HG03280 (cell line): ENCODE data around the gene NT5DC2.

ENCODE experiments used
- ATAC-seq: cut with Tn5 transposase; IDR thresholded peaks from one replicate; pipeline ENCODE4 v1.9.1; 2021; ENCODE audit warnings: mild to moderate bottlenecking, moderate library complexity; ENCODE audit not compliant: unreplicated experiment

The NT5DC2 gene

DNA sequence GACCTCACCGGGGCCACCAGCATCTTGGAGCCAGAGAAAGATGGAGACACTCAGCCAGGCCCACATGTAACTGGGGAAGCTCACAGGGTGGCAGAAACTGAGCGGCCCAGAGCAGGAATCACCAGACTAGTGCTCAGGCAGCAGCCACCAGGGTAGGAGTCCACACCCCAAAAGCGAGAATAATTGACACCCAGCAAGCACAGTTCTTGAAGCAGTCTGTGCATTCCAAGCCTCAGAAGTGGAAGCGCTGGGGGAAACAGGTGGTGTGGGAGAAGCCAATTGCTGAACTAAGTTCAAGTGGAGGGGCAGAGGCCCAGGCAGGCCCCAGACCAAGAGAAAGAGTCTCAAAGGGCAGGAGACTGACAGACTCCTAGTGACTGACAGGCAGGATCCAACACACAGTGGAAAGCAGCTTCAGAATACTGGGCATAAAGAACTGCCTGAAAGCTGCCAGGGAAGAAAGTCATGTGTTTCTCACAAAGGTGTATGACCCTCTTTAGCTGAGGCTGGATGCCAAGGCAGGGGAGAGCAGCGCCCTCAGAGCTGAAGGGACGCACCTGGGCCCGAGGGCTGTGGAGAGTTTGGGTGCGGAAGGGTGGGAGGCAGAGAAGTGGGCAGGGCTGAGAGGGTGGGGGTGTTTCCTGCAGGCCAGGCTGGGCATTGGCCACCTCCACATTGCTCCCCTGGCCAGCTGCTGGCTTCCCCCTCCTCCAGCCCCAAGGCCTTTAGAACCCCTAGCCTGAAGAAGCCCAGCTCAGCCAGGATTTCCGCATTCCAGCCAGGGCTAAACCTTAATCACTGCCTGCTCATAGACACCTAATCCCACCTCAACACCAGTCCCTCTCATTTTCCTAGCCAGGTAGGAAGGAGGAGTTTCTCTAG, 7.7 kb downstream of the NT5DC2 start:
- no peak for ATAC-seq

DNA sequence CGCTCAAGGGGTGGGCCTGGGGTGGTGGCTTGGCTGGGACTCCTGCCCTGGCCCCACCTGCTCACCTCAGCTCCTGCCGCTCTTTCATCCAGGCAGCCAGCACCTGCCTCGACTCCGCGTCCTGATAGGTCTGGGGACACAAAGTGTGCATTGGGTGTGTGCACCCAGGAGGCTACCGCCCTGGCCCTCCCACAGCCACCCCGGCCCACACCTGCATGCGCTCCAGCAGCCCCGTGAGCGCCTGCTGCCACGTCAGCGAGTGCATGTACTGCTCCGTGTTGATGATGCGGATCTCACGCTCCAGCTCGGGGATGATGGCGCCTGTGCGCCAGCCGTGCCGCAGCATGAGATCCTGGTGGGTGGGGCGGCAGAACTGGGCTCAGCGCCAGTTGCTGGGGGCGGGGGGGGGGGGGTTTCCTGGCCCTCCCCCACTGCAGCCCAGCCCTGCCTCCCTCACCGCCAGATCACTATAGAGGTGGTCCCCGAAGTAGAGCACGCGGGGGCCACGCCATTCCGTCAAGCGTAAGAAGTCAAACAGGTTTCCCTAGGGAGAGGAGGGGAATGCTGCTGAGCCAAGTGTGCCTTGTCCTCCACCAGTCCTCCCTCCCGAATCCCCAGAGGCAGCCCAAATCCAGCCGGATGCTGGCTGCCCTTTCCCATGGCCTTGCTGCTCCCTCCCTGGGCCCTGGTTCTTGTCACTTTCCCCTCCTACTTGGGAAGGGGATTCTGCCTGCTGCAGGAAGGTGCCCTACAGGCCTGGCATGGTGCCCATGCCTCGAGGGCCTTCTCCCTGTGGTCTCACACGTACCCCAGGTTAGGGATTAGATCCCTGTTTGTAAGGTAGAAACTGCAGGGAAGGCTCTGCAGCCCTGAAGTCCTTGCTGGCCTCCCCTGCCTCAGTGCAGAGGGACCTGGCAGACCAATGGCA, 8.6 kb downstream of the NT5DC2 start:
- ATAC-seq = no peak

DNA sequence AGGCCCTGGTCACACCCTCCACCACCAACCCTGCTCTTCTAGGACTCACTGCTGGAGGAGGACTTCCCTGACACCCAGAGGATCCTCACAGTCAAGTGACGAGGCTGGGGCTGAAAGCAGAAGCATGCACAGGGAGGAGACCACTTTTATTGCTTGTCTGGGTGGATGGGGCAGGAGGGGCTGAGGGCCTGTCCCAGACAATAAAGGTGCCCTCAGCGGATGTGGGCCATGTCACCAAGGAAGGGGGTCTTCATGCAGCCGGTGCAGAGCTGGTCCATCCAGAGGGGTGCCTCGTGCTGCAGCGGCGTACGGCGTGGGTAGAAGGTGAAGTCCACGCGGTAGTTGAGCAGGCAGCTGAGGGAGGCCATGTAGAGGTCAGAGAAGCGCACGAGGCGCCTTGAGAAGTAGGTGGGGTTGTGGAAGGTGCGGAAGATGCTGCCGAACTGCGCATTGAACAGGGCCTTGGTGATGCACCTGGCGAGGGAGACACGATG, 9.4 kb downstream of the NT5DC2 start:
- ATAC-seq = no peak

DNA sequence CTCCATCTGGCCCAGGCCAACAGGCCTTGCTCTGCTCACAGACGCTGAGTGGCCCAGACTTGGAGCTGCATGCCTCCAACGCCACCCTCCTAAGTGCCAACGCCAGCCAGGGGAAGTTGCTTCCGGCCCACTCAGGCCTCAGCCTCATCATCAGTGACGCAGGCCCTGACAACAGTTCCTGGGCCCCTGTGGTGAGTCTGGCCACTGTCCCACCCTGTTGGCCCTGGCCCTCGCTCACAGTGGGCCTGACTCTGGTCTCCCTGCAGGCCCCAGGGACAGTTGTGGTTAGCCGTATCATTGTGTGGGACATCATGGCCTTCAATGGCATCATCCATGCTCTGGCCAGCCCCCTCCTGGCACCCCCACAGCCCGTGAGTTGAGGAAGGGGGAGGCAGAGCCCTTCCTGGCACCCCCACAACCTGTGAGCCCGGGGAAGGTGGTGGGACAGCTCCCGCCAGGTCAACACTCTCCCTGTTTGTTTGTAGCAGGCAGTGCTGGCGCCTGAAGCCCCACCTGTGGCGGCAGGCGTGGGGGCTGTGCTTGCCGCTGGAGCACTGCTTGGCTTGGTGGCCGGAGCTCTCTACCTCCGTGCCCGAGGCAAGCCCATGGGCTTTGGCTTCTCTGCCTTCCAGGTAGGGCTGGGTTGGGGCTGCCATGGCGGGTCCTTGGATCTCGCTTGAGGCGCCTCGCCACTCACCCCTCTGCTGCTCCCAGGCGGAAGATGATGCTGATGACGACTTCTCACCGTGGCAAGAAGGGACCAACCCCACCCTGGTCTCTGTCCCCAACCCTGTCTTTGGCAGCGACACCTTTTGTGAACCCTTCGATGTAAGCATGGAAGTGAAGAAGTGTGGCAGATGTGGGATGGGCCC, 10.0 kb downstream of the NT5DC2 start:
- ATAC-seq = no peak

DNA sequence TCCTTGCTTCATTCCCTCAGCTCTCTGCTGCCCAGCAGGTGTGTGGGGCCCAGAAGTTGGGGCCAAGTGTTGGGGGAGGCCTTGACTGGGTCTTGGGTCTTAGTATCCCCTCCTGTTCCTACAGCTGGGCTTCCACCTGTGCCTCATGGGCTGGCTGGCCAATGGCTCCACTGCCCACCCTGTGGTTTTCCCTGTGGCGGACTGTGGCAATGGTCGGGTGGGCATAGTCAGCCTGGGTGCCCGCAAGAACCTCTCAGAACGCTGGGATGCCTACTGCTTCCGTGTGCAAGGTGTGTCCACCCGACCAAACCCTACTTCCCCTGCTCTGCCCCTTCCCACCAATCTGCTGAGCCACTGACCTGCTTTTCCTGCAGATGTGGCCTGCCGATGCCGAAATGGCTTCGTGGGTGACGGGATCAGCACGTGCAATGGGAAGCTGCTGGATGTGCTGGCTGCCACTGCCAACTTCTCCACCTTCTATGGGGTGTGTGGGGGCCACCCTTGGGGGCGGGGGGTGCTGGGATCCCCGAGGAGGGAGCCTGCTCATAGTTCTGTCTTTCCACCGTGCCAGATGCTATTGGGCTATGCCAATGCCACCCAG, 10.9 kb downstream of the NT5DC2 start:
- ATAC-seq = no peak

DNA sequence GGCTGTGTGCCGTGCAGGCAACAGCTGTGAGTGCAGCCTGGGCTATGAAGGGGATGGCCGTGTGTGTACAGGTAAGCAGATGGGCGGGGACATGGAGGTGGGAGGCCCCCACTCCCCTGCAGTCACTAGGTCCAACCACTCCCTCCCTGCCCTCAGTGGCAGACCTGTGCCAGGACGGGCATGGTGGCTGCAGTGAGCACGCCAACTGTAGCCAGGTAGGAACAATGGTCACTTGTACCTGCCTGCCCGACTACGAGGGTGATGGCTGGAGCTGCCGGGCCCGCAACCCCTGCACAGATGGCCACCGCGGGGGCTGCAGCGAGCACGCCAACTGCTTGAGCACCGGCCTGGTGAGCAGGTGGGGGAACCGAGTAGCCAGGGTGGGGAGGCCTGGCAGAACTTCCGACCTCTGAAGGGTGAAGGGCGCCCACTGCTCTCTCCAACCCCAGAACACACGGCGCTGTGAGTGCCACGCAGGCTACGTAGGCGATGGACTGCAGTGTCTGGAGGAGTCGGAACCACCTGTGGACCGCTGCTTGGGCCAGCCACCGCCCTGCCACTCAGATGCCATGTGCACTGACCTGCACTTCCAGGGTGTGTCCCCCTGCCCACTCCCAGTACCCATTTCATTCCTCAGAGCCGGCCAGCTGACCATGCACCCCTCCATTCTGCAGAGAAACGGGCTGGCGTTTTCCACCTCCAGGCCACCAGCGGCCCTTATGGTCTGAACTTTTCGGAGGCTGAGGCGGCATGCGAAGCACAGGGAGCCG, 11.6 kb downstream of the NT5DC2 start:
- ATAC-seq = no peak

DNA sequence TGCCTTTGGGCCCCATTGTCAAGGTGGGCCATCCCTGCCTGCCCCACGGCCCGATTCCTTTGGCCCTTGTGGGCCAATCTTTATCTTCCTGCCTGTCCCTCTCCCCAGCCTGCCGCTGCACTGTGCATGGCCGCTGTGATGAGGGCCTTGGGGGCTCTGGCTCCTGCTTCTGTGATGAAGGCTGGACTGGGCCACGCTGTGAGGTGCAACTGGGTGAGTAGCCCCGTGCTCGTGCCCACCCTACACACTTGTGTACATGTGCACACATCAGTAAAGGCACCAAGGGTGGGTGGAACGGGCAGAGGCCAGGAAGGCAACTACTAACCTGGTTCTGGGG, 12.2 kb downstream of the NT5DC2 start:
- no peak for ATAC-seq

DNA sequence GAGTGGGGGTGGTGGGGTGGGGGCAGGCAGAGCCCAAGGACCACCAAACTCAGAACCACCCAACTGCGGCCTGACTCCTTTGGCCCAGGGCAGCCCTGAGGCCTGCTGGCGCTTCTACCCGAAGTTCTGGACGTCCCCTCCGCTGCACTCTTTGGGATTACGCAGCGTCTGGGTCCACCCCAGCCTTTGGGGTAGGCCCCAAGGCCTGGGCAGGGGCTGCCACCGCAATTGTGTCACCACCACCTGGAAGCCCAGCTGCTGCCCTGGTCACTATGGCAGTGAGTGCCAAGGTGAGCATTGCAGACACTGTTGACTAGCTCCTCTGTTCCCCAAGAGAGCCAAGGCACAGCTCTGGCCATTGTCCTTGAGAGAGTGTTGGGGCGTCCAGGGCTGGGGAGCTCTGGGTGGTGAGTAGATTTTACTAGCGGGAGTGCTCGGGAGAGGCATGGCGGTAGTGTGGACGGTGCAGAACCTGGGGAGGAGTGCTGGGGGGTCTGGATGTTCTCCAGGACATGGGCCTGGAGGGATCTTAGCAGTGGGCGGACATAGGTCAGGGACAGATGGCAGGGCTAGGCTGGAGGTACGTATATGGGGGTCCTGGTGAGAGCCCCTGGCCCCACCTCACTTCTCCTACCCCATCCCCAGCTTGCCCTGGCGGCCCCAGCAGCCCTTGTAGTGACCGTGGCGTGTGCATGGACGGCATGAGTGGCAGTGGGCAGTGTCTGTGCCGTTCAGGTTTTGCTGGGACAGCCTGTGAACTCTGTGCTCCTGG, 12.8 kb downstream of the NT5DC2 start:
- no peak for ATAC-seq

DNA sequence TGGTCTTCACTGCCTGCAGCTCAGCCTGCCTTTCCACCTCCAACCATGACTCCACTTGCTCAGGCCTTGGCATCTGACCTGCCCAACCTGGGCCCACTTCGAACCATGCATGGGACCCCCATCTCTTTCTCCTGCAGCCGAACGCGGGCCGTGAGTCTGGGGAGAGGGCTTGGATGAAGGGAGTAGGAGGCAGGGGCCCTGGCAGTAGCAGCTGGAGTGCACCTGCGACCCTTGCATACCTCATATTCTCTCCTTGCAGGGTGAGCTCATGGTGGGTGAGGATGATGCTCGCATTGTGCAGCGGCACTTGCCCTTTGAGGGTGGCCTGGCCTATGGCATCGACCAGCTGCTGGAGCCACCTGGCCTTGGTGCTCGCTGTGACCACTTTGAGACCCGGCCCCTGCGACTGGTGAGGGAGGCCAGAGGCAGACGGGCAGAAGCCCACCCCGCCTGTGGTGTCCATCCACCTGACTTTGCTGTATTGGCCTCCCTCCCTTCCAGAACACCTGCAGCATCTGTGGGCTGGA, 13.5 kb downstream of the NT5DC2 start:
- no peak for ATAC-seq

DNA sequence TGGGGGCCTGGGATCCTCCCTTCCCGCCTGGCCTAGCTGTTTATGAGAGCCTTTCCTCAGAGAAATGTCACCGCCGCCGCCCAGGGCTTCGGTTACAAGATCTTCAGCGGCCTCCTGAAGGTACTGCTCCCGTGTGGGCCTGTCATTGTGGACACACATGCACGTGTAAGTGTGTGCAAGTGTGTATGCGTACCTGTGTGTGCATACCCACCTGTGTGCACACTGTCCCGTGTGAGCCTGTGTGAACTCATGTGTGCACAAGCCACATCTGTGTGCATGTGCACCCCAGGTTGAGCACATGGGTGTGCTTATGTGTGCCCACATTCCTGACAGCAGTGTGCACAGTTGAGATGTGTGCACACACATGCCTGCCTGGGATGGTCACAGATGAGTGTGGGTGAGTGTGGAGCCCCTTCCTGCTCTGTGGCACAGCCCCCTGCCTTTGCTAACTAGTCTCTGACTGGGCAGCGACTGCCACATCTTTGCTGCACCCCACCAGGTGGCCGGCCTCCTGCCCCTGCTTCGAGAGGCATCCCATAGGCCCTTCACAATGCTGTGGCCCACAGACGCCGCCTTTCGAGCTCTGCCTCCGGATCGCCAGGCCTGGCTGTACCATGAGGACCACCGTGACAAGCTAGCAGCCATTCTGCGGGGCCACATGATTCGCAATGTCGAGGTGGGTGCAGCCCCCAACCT, 14.1 kb downstream of the NT5DC2 start:
- ATAC-seq = no peak

DNA sequence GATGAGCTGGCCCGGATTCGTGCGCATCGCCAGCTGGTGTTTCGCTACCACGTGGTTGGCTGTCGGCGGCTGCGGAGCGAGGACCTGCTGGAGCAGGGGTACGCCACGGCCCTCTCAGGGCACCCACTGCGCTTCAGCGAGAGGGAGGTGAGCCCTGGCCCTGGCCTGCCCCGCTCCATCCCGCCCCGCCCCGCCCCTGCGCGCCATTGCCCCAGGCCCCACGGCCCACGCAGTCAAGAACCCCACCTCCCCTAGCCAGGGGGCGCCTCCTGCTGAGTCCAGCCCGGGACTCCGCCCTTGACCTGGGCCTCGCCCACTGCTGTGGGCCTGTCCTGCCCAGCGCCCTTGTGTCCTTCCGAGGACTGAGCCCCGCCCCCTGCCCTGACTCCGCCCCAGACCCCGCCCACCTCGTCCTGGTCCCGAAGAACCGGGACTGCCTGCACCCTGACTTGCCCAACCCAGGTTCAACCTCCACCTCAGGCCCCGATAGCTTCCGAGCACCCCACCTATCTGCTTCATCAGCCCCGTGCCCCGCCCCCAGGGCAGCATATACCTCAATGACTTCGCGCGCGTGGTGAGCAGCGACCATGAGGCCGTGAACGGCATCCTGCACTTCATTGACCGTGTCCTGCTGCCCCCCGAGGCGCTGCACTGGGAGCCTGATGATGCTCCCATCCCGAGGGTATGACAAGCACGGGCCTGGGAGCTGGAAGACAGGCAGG, 14.8 kb downstream of the NT5DC2 start:
- no peak for ATAC-seq

DNA sequence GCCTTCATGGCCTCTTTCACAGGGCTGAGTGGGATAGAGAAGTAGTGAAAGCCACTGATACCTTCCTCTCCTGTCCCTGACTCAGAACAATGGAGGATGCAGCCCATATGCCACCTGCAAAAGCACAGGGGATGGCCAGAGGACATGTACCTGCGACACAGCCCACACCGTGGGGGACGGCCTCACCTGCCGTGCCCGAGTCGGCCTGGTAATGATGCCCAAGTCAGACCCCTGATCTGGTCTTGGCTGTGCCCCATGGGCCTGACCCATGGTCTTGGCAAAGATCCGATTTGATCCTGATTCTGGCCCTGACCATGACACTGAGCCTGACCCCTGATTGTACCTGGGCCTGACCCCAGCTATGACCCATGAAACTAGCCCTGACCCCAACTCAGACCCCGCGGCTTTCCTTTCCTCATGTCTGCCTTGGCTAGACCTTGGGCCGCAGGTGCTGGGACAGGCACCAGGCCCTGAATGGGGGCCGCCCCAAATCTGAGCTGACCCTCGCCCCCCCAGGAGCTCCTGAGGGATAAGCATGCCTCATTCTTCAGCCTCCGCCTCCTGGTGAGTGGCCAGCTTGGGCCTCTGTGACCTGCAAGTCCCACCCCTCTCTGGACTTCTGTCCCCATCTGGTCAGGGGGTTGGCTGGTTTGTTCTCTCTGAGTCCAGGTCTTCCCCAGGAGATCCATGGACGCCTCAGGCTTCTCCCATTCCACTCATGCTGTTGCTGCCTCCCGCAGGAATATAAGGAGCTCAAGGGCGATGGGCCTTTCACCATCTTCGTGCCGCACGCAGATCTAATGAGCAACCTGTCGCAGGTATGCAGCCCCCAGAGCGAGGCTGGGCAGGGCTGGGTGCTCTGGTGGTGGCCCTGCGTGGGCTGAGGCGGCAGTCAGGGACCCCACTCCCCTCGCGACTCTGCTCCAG, 15.6 kb downstream of the NT5DC2 start:
- ATAC-seq = no peak

DNA sequence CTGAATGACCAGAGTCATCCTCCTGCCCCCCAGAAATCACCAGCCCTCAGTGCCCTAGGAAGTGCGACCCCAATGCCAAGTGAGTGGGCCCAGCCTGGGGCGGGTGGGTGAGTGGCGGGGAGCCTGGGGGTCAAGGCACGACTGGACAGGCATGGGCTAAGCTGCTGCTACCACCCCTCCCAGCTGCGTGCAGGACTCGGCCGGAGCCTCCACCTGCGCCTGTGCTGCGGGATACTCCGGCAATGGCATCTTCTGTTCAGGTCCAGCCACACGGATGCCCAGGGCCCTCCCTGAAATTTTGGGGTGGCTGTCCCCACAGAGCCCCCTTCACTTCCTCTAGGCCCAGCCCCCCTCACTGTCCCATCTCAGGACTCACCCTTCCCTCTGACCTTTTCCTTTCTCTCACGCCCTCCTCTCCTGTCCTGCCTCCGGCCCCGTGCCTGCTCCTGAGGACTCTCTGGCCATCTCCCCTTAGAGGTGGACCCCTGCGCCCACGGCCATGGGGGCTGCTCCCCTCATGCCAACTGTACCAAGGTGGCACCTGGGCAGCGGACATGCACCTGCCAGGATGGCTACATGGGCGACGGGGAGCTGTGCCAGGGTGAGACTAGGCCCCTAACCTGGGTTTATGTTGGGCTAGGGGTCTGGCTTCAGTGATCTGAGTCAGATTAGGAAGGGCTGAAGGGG, 17.0 kb downstream of the NT5DC2 start:
- no peak for ATAC-seq

DNA sequence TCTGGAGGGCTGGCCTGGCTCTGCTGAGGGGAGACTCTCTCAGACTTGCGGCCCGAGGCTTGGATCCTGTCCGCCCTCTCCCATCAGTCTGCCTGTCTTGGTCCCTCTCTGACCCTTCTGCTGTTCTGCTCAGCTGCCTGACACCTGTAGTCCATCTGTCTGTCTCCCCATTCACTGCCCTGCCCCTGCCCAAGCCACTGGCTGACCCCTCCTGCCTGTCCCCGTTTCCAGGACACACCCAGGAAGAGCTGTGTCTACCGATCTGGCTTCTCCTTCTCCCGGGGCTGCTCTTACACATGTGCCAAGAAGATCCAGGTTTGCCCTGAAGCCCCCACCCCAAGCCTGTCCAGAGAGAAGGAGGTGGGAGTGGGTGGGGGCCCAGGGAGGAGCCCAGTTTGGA, 18.5 kb downstream of the NT5DC2 start:
- ATAC-seq = no peak

DNA sequence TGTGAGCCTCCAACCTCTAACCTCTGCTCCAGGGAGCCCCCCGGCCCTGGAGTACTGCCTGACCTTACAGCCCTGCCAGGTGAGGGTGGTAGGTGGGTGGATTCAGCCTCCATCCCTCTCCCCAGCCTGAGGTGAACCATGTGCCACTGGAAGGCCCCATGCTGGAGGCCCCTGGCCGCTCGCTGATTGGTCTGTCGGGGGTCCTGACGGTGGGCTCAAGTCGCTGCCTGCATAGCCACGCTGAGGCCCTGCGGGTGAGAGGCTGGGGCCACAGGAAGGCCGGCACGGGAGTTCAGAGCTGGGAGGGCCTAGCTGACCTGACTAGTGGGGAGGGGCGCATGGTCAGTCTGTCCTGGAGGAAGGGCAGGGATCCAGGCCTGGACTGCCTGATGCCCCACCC, 19.1 kb downstream of the NT5DC2 start:
- ATAC-seq = no peak

DNA sequence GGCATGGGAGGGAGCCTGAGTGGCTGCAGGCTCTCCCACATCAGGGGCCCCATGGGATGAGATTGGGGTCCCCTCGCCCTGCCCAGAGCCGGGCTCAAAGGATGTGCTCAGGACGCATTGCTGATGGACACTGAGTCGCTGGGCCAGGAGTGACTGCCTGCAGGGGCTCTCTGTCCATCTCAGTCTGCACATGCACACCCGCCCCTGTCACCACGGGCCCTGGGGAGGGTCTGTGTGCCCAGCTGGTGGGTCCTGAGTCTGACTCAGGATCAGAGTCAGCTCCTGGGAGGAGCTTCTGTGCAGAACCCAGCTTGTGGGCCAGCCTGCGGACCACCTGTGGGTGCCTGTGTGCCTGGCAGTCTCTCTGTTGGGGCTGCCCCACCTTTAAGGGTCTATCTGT, 20.4 kb downstream of the NT5DC2 start:
- no peak for ATAC-seq
